IPS-NIHi11 (cell line): ENCODE measurements around the gene MCUB.
A peak's percentile ranks its signal among the peaks of the same experiment; 100 is the strongest.
"Not testable (repeated sequence)": the region's sequence is repeated elsewhere in the genome, so short reads cannot be mapped to it uniquely, and the experiment has no call there.

Source experiments
- DNase-seq: peaks from one replicate; pipeline ENCODE4 v3.0.0; 2012; ENCODE audit warnings: mixed read lengths, low spot score

MCUB gene

GRCh38 chr4:109629775-109630174 lies 69.7 kb downstream of the MCUB start:
- no peak for DNase-seq

- peak; percentile 21 for DNase-seq
These were observed 71.6 kb downstream of the MCUB start for GRCh38 chr4:109631532-109632108.

GRCh38 chr4:109640644-109641043 lies 80.6 kb downstream of the MCUB start:
- DNase-seq = no peak

- no peak for DNase-seq
These were observed 86.0 kb downstream of the MCUB start for GRCh38 chr4:109645874-109646710.

- DNase-seq = no peak
These were observed 88.4 kb downstream of the MCUB start for GRCh38 chr4:109648266-109648996.

GRCh38 chr4:109648997-109649575 lies 89.0 kb downstream of the MCUB start:
- DNase-seq = no peak

GRCh38 chr4:109649872-109650271 lies 89.8 kb downstream of the MCUB start:
- DNase-seq = no peak

GRCh38 chr4:109655396-109655795 lies 95.3 kb downstream of the MCUB start:
- no peak for DNase-seq

GRCh38 chr4:109657854-109658418 lies 97.9 kb downstream of the MCUB start:
- DNase-seq = no peak

- DNase-seq = no peak
These were observed 98.9 kb downstream of the MCUB start for GRCh38 chr4:109658871-109659410.

- no peak for DNase-seq
These were observed 102.1 kb downstream of the MCUB start for GRCh38 chr4:109662116-109662515.

- no peak for DNase-seq
These were observed 102.7 kb downstream of the MCUB start for GRCh38 chr4:109662771-109663170.

- DNase-seq = no peak
These were observed 105.9 kb downstream of the MCUB start for GRCh38 chr4:109665783-109666485.

GRCh38 chr4:109671350-109671749 lies 111.3 kb downstream of the MCUB start:
- no peak for DNase-seq

- no peak for DNase-seq
These were observed 112.3 kb downstream of the MCUB start for GRCh38 chr4:109672169-109672930.

GRCh38 chr4:109673303-109673702 lies 113.3 kb downstream of the MCUB start:
- DNase-seq = no peak

GRCh38 chr4:109675181-109675580 lies 115.1 kb downstream of the MCUB start:
- no peak for DNase-seq

- DNase-seq = no peak
These were observed 115.8 kb downstream of the MCUB start for GRCh38 chr4:109675843-109676242.

- no peak for DNase-seq
These were observed 116.8 kb downstream of the MCUB start for GRCh38 chr4:109676886-109677285.

- DNase-seq = not testable (repeated sequence)
These were observed 118.4 kb downstream of the MCUB start for GRCh38 chr4:109678472-109678871.

GRCh38 chr4:109678925-109679324 lies 118.9 kb downstream of the MCUB start:
- not testable (repeated sequence) for DNase-seq
